DMS153 (cell line): ENCODE data around the gene FDCSP.
"Not testable (repeated sequence)": the region's sequence is repeated elsewhere in the genome, so short reads cannot be mapped to it uniquely, and the experiment has no call there.

Source experiments
- DNase-seq: peaks from one replicate; lab custom pipeline; 2025; lab: John Stamatoyannopoulos, UW

Gene FDCSP

GRCh38 chr4:70225824-70226223 is at the start of gene FDCSP:
Gene FDCSP, plus strand, starts transcription at chr4:70226124. Its CDS starts 5,071 bp downstream, at chr4:70231195.
- no peak for DNase-seq

DNA sequence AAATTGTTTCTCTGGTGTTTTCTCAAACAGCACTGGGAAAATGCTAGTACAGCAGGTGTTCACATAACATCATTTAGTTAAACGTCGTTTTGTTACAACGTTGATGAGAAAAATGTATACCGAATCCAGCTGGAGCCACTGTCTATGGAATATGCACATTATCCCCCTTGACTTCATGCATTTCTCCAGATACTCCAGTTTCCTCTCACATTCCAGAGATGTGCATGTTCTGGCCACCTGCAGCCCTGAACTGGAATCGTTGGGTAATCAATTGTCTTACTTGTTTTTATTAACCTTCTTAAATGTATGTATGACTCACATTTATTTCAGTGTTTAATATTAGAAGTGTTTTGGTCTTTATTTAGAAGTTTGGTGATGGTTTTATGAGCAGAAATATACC is 48.8 kb upstream of the FDCSP start:
- no peak for DNase-seq

- DNase-seq: no peak
Measured at GRCh38 chr4:70178075-70178660, 47.8 kb upstream of the FDCSP start.

DNA sequence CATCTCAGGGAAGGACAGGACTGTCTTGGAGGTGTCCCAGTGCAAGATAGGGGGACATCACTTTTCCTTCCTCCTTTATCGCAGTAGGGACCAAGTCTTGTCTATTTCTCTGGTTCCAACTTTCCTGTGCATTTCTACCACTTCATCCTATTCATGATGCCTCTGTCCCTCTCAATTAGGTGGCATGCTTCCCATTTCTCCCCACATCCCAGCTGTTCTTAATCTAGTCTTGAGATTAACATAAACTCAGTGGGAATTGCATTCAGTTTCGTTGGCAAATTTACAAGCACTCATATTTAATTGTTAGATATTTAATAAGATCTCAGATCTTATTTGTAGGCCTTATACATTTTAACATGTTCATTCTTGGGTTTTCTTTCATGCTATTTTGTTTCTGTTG is 46.1 kb upstream of the FDCSP start:
- DNase-seq: no peak

DNA sequence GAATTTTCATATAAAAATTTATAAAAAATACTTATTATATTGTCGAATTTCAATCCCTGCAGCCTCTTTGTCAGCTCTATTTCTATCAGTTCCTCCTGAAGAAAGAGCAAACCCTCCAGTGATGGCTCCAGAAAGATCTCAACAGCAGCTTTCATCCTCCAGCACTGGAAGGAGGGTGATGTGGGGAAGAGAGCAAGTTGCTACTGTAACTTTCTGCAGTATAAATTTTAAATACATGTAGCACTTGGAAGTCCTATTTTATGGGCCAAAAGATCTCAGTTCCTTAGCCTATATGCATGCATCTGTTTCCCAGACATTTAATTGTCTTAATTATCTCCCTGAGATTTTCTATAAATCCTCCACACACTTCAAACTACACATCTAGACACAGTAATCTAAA is 44.1 kb upstream of the FDCSP start:
- DNase-seq: no peak

- DNase-seq: no peak
Measured at GRCh38 chr4:70182517-70183167, 43.3 kb upstream of the FDCSP start.

GRCh38 chr4:70183168-70183939 is 42.6 kb upstream of the FDCSP start:
- no peak for DNase-seq

DNA sequence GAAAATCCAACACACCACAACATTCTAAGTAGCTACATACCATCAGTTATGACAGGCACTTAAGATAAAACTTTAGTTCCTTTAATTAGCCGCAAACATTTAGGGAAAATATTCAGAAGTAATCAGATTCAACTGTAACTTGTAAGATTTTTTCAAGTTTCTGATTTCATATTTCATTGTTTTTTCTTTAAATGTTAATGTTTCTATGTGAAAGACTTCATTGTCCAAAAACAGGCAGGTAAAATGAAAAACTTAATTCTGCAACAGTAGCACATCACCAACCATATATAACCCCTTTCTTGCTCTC is 42.0 kb upstream of the FDCSP start:
- DNase-seq: no peak

GRCh38 chr4:70187216-70187615 is 38.7 kb upstream of the FDCSP start:
- DNase-seq: no peak

DNA sequence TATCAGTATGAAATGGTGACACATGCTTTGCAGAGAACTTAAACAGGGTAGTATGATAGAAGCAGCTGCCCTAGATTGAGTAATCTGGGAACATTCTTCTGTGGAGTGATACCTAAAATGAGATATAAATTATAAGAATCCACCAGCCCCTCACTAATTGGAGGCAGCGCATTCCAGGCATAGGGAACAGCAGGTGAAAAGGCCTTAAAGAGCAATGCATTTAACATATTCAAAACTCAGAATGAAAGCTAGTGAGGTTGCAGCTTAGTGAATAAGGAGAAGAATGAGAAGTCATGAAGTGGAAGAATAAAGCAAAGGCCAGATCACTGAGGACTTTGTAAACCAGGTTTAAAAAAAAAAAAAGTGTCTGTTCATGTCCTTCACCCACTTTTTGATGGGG is 35.3 kb upstream of the FDCSP start:
- no peak for DNase-seq

DNA sequence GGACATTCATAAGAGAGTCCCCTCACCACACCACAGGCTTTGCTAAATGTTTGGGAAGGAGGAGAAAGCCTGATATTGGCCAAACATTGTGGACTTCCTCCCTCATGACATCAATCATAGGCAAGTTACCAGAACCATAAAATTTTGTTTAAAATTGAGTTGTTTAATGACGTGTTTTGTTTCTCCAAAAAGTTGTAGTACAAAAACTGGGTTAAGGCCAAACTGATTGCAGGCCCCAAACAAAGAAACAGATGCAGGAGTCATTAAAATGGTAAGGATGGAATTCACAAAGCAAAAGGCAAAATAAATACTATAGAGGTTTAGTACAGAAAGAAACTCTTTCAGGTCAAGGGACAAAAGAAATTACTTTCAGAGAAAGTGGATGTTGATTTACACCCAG is 34.3 kb upstream of the FDCSP start:
- no peak for DNase-seq

- DNase-seq: no peak
Measured at GRCh38 chr4:70192895-70193294, 33.0 kb upstream of the FDCSP start.

GRCh38 chr4:70195425-70195824 is 30.5 kb upstream of the FDCSP start, which contains the start of gene ODAM:
Gene ODAM, plus strand, starts transcription at chr4:70195725. Its CDS starts 819 bp downstream, at chr4:70196544.
- no peak for DNase-seq

- DNase-seq: no peak
Measured at GRCh38 chr4:70196857-70197256, 29.1 kb upstream of the FDCSP start.

- no peak for DNase-seq
Measured at GRCh38 chr4:70197842-70198241, 28.1 kb upstream of the FDCSP start.

DNA sequence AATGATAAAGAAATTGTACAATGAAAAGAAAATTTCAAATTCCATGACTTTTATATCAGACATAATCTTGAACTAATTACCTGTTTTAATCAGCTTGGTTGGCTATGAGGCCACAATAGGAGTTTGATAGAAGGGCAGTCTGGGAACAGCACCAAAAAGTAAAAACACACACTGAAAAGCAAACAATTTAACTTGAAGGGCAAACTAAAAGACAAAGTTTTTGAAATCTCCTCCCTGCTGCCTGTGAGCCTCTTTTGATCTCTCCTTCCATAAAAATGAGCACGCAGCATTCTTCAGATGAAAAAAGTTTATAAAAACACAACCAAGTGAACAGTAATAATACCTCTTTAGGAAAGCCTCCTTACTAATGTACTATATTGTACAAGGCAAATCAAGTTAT is 22.3 kb upstream of the FDCSP start:
- no peak for DNase-seq

DNA sequence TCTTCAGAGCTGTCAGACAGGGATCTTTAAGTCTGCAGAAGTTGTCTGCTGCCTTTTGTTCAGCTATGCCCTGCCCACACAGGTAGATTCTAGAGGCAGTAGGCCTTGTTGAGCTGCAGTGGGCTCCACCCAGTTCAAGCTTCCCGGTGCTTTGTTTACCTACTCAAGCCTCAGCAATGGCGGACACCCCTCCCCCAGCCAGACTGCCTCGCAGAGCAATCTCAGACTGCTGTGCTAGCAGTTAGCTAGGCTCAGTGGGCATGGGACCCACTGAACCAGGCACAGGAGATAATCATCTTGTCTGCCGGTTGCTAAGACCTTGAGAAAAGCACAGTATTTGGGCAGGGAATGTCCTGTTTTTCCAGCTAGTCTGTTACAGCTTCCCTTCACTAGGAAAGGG is 13.2 kb upstream of the FDCSP start:
- not testable (repeated sequence) for DNase-seq

- not testable (repeated sequence) for DNase-seq
Measured at GRCh38 chr4:70216109-70216508, 9.8 kb upstream of the FDCSP start.

GRCh38 chr4:70216550-70216949 is 9.4 kb upstream of the FDCSP start:
- DNase-seq: not testable (repeated sequence)

DNA sequence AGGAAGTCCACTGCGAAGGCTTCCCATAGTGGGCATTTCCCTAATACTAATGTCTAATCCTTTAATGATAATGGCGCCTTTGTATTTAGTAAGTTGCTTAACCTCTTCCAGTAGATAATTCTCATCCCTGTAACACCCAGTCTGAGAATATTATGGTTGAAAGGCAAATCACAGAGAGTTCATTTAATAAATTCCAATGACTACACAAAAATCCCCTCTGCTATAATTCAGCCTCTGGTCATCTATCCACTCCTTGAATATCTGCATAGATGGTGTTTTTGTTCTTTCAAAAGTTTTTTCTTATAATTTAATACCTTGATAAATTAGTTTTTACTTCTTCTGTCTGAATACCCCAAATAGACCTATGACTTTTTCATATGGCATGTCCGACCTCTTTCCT is 4.5 kb upstream of the FDCSP start:
- not testable (repeated sequence) for DNase-seq

DNA sequence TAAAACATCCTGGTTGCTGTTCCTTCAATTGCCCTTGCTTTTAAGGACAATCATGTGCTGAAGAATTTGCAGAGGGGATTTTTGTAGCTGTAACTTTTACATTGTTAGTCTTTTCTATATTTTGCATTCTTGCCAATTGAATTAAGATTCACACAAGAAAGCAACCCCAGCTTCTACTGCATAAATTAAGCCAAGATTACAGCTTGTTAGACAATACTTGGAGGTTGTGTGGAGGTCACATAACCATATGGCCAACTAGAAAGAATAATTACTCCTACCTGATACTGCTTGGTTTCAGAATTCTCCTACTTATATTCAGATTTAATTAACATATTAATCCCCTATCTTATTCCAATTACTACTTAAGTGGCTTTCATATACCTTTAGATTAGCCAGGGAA is 4.1 kb upstream of the FDCSP start:
- DNase-seq: not testable (repeated sequence)

- DNase-seq: no peak
Measured at GRCh38 chr4:70236125-70236524, 10.2 kb downstream of the FDCSP start.

GRCh38 chr4:70239131-70239883 is 13.4 kb downstream of the FDCSP start:
- DNase-seq: no peak
